GM12878 (cell line): ENCODE measurements around the gene SHOC2. TPM values are rescaled to one million over a fixed set of nuclear protein-coding genes. Genes with fewer than 3 reads are reported as not detected.

Source experiments
- ATAC-seq: fragments of 200-7000 bp; cut with Tn5 transposase; 3 replicates; pipeline ENCODE4 v1.9.1; 2020; ENCODE audit warnings: mild to moderate bottlenecking, moderate library complexity
- BruUV-seq: library from RNA; stranded (reverse); fragments of 400-500 nt; replicated peaks from 2 replicates; lab custom pipeline; 2021; lab: Mats Ljungman, UMichigan
- CTCF ChIA-PET: fragments of 300-600 bp; sonication (Branson Sonifier 250); formaldehyde crosslinking; extraction: SDS; loops from one replicate; lab custom pipeline; 2021; ENCODE audit warnings: inconsistent platforms; lab: Yijun Ruan, JAX
- POLR2A ChIA-PET: fragments of 350-600 bp; formaldehyde crosslinking; extraction: SDS; loops from one replicate; lab custom pipeline; 2021; ENCODE audit warnings: inconsistent platforms; lab: Charles Lee
- RAD21 ChIA-PET: fragments of 300-600 bp; sonication (Branson Sonifier 250); formaldehyde crosslinking; loops from one replicate; lab custom pipeline; 2023; ENCODE audit warnings: antibody characterized with exemption; ENCODE audit not compliant: unreplicated experiment; lab: Charles Lee
- SMC1A ChIA-PET: fragments of 300-600 bp; sonication (Branson Sonifier 250); formaldehyde crosslinking; loops from one replicate; lab custom pipeline; 2023; ENCODE audit not compliant: unreplicated experiment, uncharacterized antibody; lab: Charles Lee
- DNase-seq: peaks from one replicate; pipeline ENCODE4 v3.0.0-alpha.2; 2011; ENCODE audit warnings: low read depth, low spot score
- FAIRE-seq: peaks from 3 replicates; lab custom pipeline; 2011; peaks lifted over from hg19 to GRCh38; lab: Jason Lieb, UNC
- H2AFZ ChIP-seq: 2 replicates; pipeline ENCODE4 v1.6.0; 2011; ENCODE audit warnings: low read depth, low read length, control low read depth; ENCODE audit not compliant: control insufficient read depth
- H3K27ac ChIP-seq: 2 replicates; pipeline ENCODE4 v1.5.1; 2011; ENCODE audit warnings: control low read depth; ENCODE audit not compliant: control insufficient read depth, insufficient read depth
- H3K27me3 ChIP-seq, 2 experiments: replicated peaks in 1 of 2; 2 replicates each; pipeline versions ENCODE4 v1.6.0 to v1.6.1; 2011; ENCODE audit warnings: low read length in 1 of 2; ENCODE audit not compliant: control insufficient read depth in 2 of 2, insufficient read depth in 2 of 2
- H3K36me3 ChIP-seq, 2 experiments: 2 replicates each; pipeline ENCODE4 v1.5.1; 2011; ENCODE audit warnings: low read length in 1 of 2; ENCODE audit not compliant: control insufficient read depth in 2 of 2, insufficient read depth in 2 of 2
- H3K4me1 ChIP-seq: 2 replicates; pipeline ENCODE4 v1.6.1; 2011; ENCODE audit warnings: mild to moderate bottlenecking, low read length, moderate library complexity, mixed read lengths; ENCODE audit not compliant: control insufficient read depth, insufficient read depth
- H3K4me2 ChIP-seq: 2 replicates; pipeline ENCODE4 v1.6.0; 2011; ENCODE audit warnings: control low read depth; ENCODE audit not compliant: control insufficient read depth, insufficient read depth
- H3K4me3 ChIP-seq: fragments of 200-600 bp; sonication (generic); 2 replicates; pipeline ENCODE4 v1.5.1; 2016
- H3K79me2 ChIP-seq: 2 replicates; pipeline ENCODE4 v1.6.0; 2011; ENCODE audit warnings: low read length; ENCODE audit not compliant: control insufficient read depth, insufficient read depth
- H3K9ac ChIP-seq: 2 replicates; pipeline ENCODE4 v1.8.0; 2011; ENCODE audit warnings: low read length, control low read depth, mixed read lengths; ENCODE audit not compliant: control insufficient read depth, insufficient read depth
- H3K9me3 ChIP-seq: replicated peaks from 3 replicates; pipeline ENCODE4 v1.5.1; 2011; ENCODE audit warnings: mild to moderate bottlenecking, low read length; ENCODE audit not compliant: control insufficient read depth, insufficient read depth
- H4K20me1 ChIP-seq: 2 replicates; pipeline ENCODE4 v1.6.0; 2011; ENCODE audit not compliant: control insufficient read depth, insufficient read depth
- ATF2 ChIP-seq: IDR thresholded peaks from 2 replicates; pipeline ENCODE4 v1.6.1; 2012; ENCODE audit warnings: low read length, inconsistent platforms
- CHD4 ChIP-seq: fragments of 200-600 bp; sonication (generic); IDR thresholded peaks from 2 replicates; pipeline ENCODE4 v1.6.1; 2016; ENCODE audit warnings: mild to moderate bottlenecking
- EP300 ChIP-seq, 2 experiments: fragments of 150-350 bp in 1 of 2; IDR thresholded peaks; 2 replicates each; pipeline ENCODE4 v1.6.1; 2011 to 2012; ENCODE audit warnings: low read depth in 2 of 2, low read length in 2 of 2, borderline replicate concordance in 1 of 2, improper control_type of control experiment in 1 of 2, inconsistent platforms in 1 of 2; ENCODE audit not compliant: control insufficient read depth in 1 of 2
- GATAD2B ChIP-seq: fragments of 450-650 bp; conservative IDR thresholded peaks from 2 replicates; pipeline ENCODE4 v1.6.1; 2017; ENCODE audit warnings: low read depth, mild to moderate bottlenecking, moderate library complexity
- IRF3 ChIP-seq: fragments of 450-650 bp; IDR thresholded peaks from 2 replicates; pipeline ENCODE4 v1.6.1; 2014; ENCODE audit warnings: mild to moderate bottlenecking
- KAT2A ChIP-seq: conservative IDR thresholded peaks from 2 replicates; pipeline ENCODE4 v1.6.1; 2011; ENCODE audit warnings: low read depth, low read length; ENCODE audit not compliant: control insufficient read depth
- MTA2 ChIP-seq: fragments of 450-650 bp; IDR thresholded peaks from 2 replicates; pipeline ENCODE4 v1.6.1; 2016; ENCODE audit warnings: low read depth, mild to moderate bottlenecking, moderate library complexity
- PAX8 ChIP-seq: fragments of 450-650 bp; IDR thresholded peaks from 2 replicates; pipeline ENCODE4 v1.6.1; 2017; ENCODE audit warnings: mild to moderate bottlenecking, moderate library complexity
- POLR2AphosphoS5 ChIP-seq: IDR thresholded peaks from 2 replicates; pipeline ENCODE4 v1.6.1; 2011; ENCODE audit warnings: mild to moderate bottlenecking, low read length, inconsistent platforms
- SMAD1 ChIP-seq: fragments of 450-650 bp; IDR thresholded peaks from 2 replicates; pipeline ENCODE4 v1.6.1; 2018; ENCODE audit warnings: mild to moderate bottlenecking, low read depth; ENCODE audit not compliant: partially characterized antibody
- TAF1 ChIP-seq: IDR thresholded peaks from 2 replicates; pipeline ENCODE4 v1.6.1; 2011; ENCODE audit warnings: mild to moderate bottlenecking, low read depth, low read length, borderline replicate concordance
- TCF3 ChIP-seq: IDR thresholded peaks from 2 replicates; pipeline ENCODE4 v1.6.1; 2012; ENCODE audit warnings: low read depth, mild to moderate bottlenecking, low read length, borderline replicate concordance; ENCODE audit not compliant: insufficient read depth
- ZNF24 ChIP-seq: fragments of 450-650 bp; IDR thresholded peaks from 2 replicates; pipeline ENCODE4 v1.6.1; 2017; ENCODE audit warnings: antibody characterized with exemption, mild to moderate bottlenecking
- ZNF687 ChIP-seq: fragments of 450-650 bp; IDR thresholded peaks from 2 replicates; pipeline ENCODE4 v1.6.1; 2017; ENCODE audit warnings: mild to moderate bottlenecking, moderate library complexity
- ZSCAN29 ChIP-seq: fragments of 450-650 bp; IDR thresholded peaks from 2 replicates; pipeline ENCODE4 v1.6.1; 2017; ENCODE audit warnings: mild to moderate bottlenecking, moderate library complexity
- WGBS: methylation state at CpG from one replicate; pipeline ENCODE4 v1.1.6; 2016; ENCODE audit warnings: low lambda C conversion rate; ENCODE audit not compliant: insufficient replicate concordance, insufficient coverage; ENCODE audit errors: missing lambda C conversion rate; 5-methylcytosine and 5-hydroxymethylcytosine counted together
- in situ Hi-C: fragments of 300-500 bp; cut with MboI; formaldehyde crosslinking; loops from 9 replicates; pipeline ENCODE4 v1.14.3; 2018; ENCODE audit warnings: mixed read lengths
- intact Hi-C: fragments of 100-400 bp; cut with micrococcal nuclease; formaldehyde crosslinking; loops from one replicate; pipeline ENCODE4 v1.14.2; 2022; ENCODE audit not compliant: unreplicated experiment
- polyA plus RNA-seq, 11 experiments: library from polyadenylated mRNA; depleted of rRNA in 4 of 11; unstranded in 6 of 11; stranded (reverse) in 5 of 11; fragments of >200 nt; fragmentation: Nextera tagmentation in 4 of 11; fragmentation: Illumina TruSeq in 1 of 11; extraction: Ambion mirVana in 4 of 11; extraction: Trizol in 1 of 11; gene quantifications; 1 replicate in 1 of 11; 2 replicates in 10 of 11; pipeline versions ENCODE4 v1.2.1 to v1.2.3, GENCODE V29; 2011 to 2016; ENCODE audit warnings: inconsistent platforms in 2 of 11, missing spikeins in 2 of 11, low read depth in 1 of 11
- total RNA-seq, 4 experiments: library from RNA; depleted of rRNA in 3 of 4; stranded (reverse); fragments of >200 nt in 3 of 4; fragmentation: Illumina TruSeq in 1 of 4; extraction: Trizol in 1 of 4; gene quantifications; 2 replicates each; pipeline versions ENCODE4 v1.2.1 to v1.2.3, GENCODE V29; 2013 to 2021

Gene SHOC2
- total and polyA plus RNA-seq, 10 of the 15 experiments (the other 5 are each of a cell fraction or from before 2014, with no cell fraction given), result 24.8 to 65.3 (median 42.6) TPM

GRCh38 chr10:110919971-110920881 is 822 bp downstream of the SHOC2 start:
- ChIA-PET POLR2A (interaction anchor here (0.8 to 2.2 kb wide), 2 partner anchors 43 to 47 kb away, joined by 3 to 6 read pairs; no protein-coding TSS in a partner anchor), RAD21 (interaction anchor here (0.8 to 4.5 kb wide), 5 partner anchors 8 to 146 kb away, joined by 3 to 28 read pairs (median 9); no protein-coding TSS in a partner anchor), CTCF (interaction anchor here (1.3 to 4.1 kb wide), 3 partner anchors 26 to 117 kb away, joined by 4 to 16 read pairs (median 12); no protein-coding TSS in a partner anchor), SMC1A (interaction anchor here (0.9 to 6.4 kb wide), 10 partner anchors 9 to 204 kb away, joined by 3 to 48 read pairs (median 4); no protein-coding TSS in a partner anchor)
- Histone ChIP-seq H3K9me3 (no peaks in the 10 kb centered on the region), H3K4me2 (peak overlapping the region; percentile 17; the same call in 1 of the 2 replicates), H3K4me1 (peaks cover 10% of the 10 kb centered on the region; the same call in 1 of the 2 replicates), H3K36me3 (peaks cover 0 to 2% of the 10 kb centered on the region in 2 experiments; a peak in 1 of 4 replicates), H3K79me2 (peaks cover 63% of the 10 kb centered on the region), H2AFZ (no peak overlapping the region), H4K20me1 (no peaks in the 10 kb centered on the region), H3K27me3 (no peaks in the 10 kb centered on the region), H3K9ac (peak overlapping the region; percentile 84), H3K4me3 (peak overlapping the region; percentile 71), H3K27ac (peak overlapping the region; percentile 85)
- WGBS, result under 1% methylated on average over 42 of the region's 44 CpGs
- DNase-seq, result peak; percentile 69
- FAIRE-seq, result no peak
- peak; percentile 32 for ATAC-seq
- in situ Hi-C loops, result no loop called here
- no TSS peak for BruUV-seq
- intact Hi-C loops, result loop anchor here (1.0 to 10.0 kb wide), 6 partner anchors 41 to 615 kb away; partner anchors contain the start of gene SMNDC1
- no peak for TF ChIP-seq ZNF24
- no peak for TF ChIP-seq ZSCAN29
- no peak for TF ChIP-seq KAT2A
- no peak for TF ChIP-seq TCF3
- TF ChIP-seq SMAD1, result no peak
- no peak; the same call in 1 of the 2 replicates for TF ChIP-seq GATAD2B
- TF ChIP-seq TAF1, result no peak
- TF ChIP-seq CHD4, result no peak
- TF ChIP-seq IRF3, result no peak
- TF ChIP-seq ATF2, result no peak
- TF ChIP-seq EP300 (IDR thresholded peaks at IDR 0.05; ENCODE audit: borderline replicate concordance in 1 of 2, control insufficient read depth in 1 of 2, low read depth in 2 of 2, low read length in 2 of 2), result no peak
- TF ChIP-seq PAX8, result no peak
- TF ChIP-seq POLR2AphosphoS5, result no peak
- no peak for TF ChIP-seq ZNF687
- 0 out of 2 replicates have a peak, but pooled peaks have one; percentile 28 for TF ChIP-seq MTA2
